ENCODE data around the gene FNBP1.

Gene FNBP1

DNA sequence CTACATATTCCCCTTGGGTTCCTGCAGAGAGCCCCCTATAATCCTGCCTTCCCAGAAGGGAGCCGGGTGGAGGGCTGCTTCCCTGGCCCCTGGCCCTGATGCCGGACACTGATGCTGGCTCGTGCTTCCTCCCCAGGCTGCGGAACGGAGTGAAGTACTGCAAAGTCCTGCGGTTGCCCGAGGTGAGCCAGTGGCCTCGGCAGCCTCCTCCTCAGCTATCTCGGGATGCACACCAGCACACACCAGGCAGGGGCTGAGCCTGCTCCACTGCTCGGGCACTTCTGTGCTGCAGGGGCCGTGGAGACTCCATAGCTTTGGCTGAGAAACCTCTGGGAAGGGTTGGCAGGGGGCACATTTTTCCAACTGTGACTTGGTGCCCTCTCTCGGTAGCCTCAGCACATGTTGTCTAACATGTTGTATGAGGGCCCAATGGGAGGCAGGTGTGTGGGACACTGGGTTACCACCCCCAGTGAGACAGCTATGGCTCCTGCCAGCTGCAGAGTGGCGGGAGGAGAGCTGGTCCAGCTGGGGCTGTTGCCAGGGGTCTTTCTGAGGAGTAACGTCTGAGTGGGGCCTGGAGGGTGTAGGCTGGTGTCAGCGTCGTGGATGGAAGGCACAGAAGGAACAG, 169.3 kb downstream of the FNBP1 start:
- no peak for DNase-seq (ENCODE audit: extremely low read depth, low read depth)

DNA sequence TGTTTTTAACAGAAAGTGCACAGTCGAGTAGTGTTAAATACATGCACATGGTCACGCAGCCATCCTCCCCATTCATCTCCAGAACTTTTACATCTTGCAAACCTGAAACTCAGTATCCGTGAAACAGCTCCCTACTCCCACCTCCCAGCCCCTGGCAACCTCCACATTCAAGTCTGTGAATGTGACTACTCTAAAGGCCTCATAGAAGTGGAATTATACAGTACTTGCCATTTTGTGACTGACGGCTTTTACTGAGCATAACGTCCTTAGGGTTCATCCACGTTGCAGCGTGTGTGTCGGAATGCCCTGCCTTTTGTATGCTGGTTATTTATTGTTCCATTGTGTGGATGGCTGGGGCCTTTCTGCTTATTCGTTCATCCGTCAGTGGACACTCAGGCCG, 171.9 kb downstream of the FNBP1 start:
- TF ChIP-seq, protein P1, sequence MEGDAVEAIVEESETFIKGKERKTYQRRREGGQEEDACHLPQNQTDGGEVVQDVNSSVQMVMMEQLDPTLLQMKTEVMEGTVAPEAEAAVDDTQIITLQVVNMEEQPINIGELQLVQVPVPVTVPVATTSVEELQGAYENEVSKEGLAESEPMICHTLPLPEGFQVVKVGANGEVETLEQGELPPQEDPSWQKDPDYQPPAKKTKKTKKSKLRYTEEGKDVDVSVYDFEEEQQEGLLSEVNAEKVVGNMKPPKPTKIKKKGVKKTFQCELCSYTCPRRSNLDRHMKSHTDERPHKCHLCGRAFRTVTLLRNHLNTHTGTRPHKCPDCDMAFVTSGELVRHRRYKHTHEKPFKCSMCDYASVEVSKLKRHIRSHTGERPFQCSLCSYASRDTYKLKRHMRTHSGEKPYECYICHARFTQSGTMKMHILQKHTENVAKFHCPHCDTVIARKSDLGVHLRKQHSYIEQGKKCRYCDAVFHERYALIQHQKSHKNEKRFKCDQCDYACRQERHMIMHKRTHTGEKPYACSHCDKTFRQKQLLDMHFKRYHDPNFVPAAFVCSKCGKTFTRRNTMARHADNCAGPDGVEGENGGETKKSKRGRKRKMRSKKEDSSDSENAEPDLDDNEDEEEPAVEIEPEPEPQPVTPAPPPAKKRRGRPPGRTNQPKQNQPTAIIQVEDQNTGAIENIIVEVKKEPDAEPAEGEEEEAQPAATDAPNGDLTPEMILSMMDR (IDR thresholded peaks at IDR 0.05; ENCODE audit: low read depth, low read length): no peak
- no peak for DNase-seq (ENCODE audit: extremely low read depth, low read depth)

More for the DNA sequence above, 169.3 kb downstream of the FNBP1 start:
- TF ChIP-seq, protein P1 (IDR thresholded peaks at IDR 0.05; ENCODE audit: low read depth, low read length): no peak

DNA sequence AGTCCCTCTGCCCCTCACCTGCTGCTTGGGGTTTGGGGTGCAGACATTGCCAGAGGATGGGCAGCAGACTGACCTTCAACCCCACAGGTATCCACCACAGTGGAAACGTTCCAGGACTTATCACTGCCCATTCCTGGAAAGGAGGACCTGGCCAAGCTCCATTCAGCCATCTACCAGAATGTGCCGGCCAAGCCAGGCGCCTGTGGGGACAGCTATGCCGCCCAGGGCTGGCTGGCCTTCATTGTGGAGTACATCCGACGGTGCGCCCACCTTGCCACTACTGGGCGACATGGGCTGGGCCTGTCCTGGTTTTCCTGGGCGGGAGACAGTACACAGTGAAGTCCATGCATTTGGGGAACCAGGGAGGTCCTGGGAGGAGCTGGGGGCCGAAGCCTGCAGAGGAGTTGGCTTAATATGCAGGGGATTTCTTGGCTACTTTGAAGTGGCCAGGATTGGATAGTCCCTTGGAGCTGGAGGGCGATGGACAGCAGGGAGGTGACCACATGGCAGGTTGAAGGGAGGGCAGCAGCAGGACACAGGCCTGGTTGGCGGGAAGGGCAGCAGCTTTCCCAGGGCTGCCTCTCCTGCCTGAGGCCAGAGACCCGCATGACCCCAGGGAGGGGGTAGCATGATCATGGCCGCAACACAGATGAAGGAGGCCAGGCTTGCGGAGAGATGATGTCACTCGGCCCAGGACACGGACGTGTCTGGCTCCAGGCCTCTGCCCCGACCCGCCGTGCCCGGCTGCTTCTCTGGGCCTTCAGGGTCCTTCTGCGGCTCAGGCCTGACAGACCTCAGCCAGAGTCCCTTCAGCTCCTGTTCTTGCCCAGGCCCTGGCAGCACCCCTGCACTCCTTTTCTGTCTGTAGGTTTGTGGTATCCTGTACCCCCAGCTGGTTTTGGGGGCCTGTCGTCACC, 173.1 kb downstream of the FNBP1 start:
- TF ChIP-seq, protein P1 (IDR thresholded peaks at IDR 0.05; ENCODE audit: low read depth, low read length): no peak
- no peak for DNase-seq (ENCODE audit: extremely low read depth, low read depth)

DNA sequence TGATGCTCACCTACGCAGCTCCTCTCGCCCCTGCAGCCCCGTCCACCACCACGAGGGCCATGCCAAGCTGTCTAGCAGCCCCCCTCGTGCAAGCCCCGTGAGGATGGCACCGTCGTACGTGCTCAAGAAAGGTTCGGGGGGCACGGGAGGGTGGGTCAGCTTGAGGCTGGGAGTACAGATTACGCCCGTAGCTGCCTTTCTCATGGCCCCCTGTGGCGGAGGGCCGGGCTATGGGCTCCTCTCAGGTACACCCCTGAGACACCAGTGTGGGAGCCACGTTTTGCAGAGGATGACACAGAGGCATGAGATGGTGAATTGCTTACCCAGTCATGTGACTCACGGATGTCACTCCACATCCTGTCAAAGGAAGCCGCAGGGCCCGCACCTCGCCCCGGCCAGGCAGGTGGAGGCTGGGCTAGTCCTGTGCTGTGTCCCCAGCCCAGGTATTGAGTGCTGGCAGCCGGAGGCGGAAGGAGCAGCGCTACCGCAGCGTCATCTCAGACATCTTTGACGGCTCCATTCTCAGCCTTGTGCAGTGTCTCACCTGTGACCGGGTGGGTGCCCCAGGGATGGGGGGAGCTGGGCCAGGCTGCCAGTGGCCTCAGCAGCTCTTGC, 174.0 kb downstream of the FNBP1 start:
- no peak for DNase-seq (ENCODE audit: extremely low read depth, low read depth)
- TF ChIP-seq, protein P1 (IDR thresholded peaks at IDR 0.05; ENCODE audit: low read depth, low read length): no peak

DNA sequence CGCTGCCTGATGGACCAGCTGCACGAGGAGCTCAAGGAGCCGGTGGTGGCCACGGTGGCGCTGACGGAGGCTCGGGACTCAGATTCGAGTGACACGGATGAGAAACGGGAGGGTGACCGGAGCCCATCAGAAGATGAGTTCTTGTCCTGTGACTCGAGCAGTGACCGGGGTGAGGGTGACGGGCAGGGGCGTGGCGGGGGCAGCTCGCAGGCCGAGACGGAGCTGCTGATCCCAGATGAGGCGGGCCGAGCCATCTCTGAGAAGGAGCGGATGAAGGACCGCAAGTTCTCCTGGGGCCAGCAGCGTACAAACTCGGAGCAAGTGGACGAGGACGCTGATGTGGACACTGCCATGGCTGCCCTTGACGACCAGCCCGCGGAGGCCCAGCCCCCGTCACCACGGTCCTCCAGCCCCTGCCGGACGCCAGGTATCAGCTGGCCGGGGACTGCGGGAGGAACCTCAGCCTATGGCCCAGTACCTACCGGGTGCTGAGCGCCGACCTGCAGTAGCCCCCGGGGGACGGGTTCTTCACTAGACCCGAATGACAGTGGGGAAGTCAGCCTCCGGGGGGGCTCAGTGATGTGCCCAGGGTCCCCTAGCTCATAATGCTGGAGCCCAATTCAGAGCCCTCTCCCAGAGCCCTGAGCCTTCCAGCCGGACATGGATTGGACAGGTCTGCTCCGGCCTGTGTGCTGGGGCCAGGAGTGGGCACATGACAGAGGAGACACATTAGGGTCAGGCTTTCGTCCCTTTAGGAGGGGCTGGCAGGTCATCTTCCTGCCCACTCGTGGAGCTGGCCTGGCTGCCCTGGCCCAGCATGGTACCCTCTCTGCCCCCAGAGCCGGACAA, 174.7 kb downstream of the FNBP1 start:
- DNase-seq (ENCODE audit: extremely low read depth, low read depth): no peak
- TF ChIP-seq, protein P1 (IDR thresholded peaks at IDR 0.05; ENCODE audit: low read depth, low read length): no peak

DNA sequence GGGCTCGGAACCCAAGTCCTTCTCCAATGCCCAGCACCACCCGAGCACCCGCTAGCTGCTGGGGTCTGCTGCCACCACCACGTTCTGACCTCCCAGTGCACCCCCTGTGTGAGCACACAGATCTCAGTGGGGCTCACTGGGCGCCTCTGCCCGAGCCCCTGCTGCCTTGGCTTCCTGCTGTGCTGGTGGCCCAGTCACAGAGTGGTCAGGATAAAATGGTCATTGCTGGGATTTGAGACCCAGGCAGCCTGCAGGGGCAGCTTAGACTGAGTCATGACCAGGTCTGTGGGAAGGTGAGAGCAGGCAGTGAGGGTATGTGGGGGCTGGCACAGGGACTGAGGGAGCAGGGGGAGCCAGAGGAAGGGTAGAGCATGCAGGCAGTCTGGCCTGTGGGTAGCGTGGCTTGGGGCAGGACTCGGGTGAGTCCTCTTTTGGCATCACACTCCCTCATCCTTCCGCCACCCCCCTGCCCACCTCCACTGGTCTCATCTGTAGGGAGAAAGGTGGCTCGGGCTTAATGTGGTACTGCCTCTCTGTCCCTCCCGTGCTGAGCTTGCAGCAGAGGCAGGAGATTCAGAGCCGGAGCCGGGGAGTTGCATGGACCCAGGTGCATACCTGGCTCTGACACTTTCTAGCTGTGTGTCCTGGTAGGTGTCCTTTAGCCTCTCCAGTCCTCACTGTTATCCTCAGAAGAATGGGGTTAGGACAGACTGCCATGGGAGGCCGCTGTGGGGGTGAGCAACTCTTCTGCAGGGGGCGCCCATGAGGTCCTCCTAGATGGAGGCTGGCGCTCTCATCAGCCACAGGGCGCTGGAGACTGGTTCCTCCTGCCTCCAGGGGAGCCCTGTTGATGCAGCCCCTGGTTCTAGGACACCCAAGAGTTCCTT, 175.6 kb downstream of the FNBP1 start:
- TF ChIP-seq, protein P1 (IDR thresholded peaks at IDR 0.05; ENCODE audit: low read depth, low read length): no peak
- no peak for DNase-seq (ENCODE audit: extremely low read depth, low read depth)

All from AG09319 (cell line).